GM12891 (cell line): ENCODE results near the gene PTPN12.

ENCODE experiments used
- DNase-seq: peaks from one replicate; pipeline ENCODE4 v3.0.0; 2011; ENCODE audit warnings: low spot score; ENCODE audit not compliant: insufficient read length
- FAIRE-seq: peaks from 2 replicates; lab custom pipeline; 2011; peaks lifted over from hg19 to GRCh38; lab: Jason Lieb, UNC
- PAX5 ChIP-seq: IDR thresholded peaks from 2 replicates; pipeline ENCODE4 v1.6.1; 2011; ENCODE audit warnings: low read length, moderate library complexity, mild to moderate bottlenecking; ENCODE audit not compliant: insufficient read depth, severe bottlenecking
- POLR2A ChIP-seq: IDR thresholded peaks from 2 replicates; pipeline ENCODE4 v1.6.1; 2011; ENCODE audit warnings: low read depth, low read length, control low read depth
- POLR2AphosphoS5 ChIP-seq: IDR thresholded peaks from 2 replicates; pipeline ENCODE4 v1.6.1; 2011; ENCODE audit warnings: low read depth, low read length, control low read depth
- POU2F2 ChIP-seq: IDR thresholded peaks from 2 replicates; pipeline ENCODE4 v1.6.1; 2011; ENCODE audit warnings: low read depth, mild to moderate bottlenecking, control low read depth, low read length, moderate library complexity
- SPI1 ChIP-seq: IDR thresholded peaks from 2 replicates; pipeline ENCODE4 v1.6.1; 2011; ENCODE audit warnings: low read depth, low read length, control low read depth
- TAF1 ChIP-seq: IDR thresholded peaks from 2 replicates; pipeline ENCODE4 v1.6.1; 2011; ENCODE audit warnings: low read depth, low read length, control low read depth

The PTPN12 gene

GRCh38 chr7:77684030-77684429 is 146.9 kb downstream of the PTPN12 start:
- no peak for DNase-seq
- FAIRE-seq, result no peak
- TF ChIP-seq POLR2A (no peak), PAX5 (no peak), POLR2AphosphoS5 (no peak), SPI1 (no peak), TAF1 (no peak), POU2F2 (no peak)

- TF ChIP-seq POLR2AphosphoS5 (no peak), POU2F2 (no peak)
- FAIRE-seq, result no peak
- DNase-seq, result no peak
Measured at GRCh38 chr7:77685233-77685632, 148.1 kb downstream of the PTPN12 start.

- DNase-seq (no peak), FAIRE-seq (no peak)
- TF ChIP-seq SPI1 (no peak), TAF1 (no peak), POU2F2 (no peak), PAX5 (no peak), POLR2AphosphoS5 (no peak), POLR2A (no peak)
Measured at GRCh38 chr7:77687100-77687746, 150.1 kb downstream of the PTPN12 start.

GRCh38 chr7:77687747-77688144 is 150.7 kb downstream of the PTPN12 start:
- TF ChIP-seq PAX5 (no peak), POLR2AphosphoS5 (no peak), POU2F2 (no peak), POLR2A (no peak), TAF1 (no peak), SPI1 (no peak)

More at GRCh38 chr7:77687747-77688144, 150.7 kb downstream of the PTPN12 start:
- DNase-seq (no peak), FAIRE-seq (no peak)
